ENCODE results near the gene SPATS2.

Gene SPATS2

DNA sequence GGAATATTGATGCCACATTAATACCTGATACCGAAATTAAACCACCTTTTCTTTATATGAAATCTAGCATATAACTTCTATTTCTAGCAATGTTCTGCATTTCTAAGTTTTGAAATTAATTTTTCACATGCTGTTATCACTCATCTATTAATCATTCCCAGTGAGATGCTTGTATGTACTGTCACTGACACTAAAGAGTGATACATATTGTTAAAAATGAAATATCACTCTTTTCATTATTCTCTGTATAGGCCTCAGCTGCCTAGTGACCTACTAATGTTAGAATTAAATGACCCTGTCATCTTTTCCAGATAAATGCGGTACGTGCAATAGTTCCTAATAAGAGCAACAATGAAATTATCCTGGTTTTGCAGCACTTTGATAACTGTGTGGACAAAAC, 121.9 kb downstream of the SPATS2 start:
- no peaks in the 10 kb centered on the region for H3K4me1 ChIP-seq (ENCODE audit: control insufficient read depth, insufficient read depth, low read length)
- no peak overlapping the region for H3K4me3 ChIP-seq (ENCODE audit: low read depth, low read length)
- no peak for TF ChIP-seq ZNF133 (tag by site-specific recombination; IDR thresholded peaks at IDR 0.05)
- TF ChIP-seq SETDB1 (IDR thresholded peaks at IDR 0.05; ENCODE audit: insufficient read length, low read length) = no peak
- no peak for TF ChIP-seq OSR2 (tag by site-specific recombination; IDR thresholded peaks at IDR 0.05)
- TF ChIP-seq ZNF747 (tag by site-specific recombination; IDR thresholded peaks at IDR 0.05) = no peak
- TF ChIP-seq ZNF239 (tag by site-specific recombination; IDR thresholded peaks at IDR 0.05) = no peak
- ChIA-PET POLR2A (no interaction called here), CTCF (interaction anchor here (1.9 kb wide), 1 partner anchor 131 kb away, joined by 9 read pairs; no protein-coding TSS in a partner anchor)
- H3K9me3 ChIP-seq (ENCODE audit: control insufficient read depth, insufficient read depth, low read depth, low read length) = no peaks in the 10 kb centered on the region
- H3K27ac ChIP-seq (ENCODE audit: extremely low read depth, low read depth, low read length) = no peak overlapping the region
- peaks cover 0 to 11% of the 10 kb centered on the region in 2 experiments; a peak in 2 of 3 replicates for H3K36me3 ChIP-seq (ENCODE audit: control insufficient read depth in 2 of 2, insufficient read depth in 1 of 2, low read length in 2 of 2)

DNA sequence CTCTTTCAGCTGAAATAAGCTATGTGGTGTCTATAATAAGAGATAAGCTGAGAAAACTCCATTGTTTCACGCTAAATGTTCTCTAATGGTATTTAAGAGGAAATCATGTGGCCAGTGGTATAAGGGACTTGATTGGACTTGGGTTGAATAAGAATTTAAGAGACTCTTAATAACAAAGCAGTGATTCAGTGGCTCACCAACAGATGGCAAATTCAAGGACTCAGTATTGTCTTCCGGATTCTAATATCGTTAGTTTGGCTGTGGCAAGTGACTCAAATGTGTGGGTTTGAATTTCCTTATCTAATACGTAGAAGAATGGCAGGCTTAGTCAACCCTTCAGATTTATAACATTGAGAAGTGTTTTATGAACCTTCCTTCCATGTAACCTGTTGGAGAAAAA, 122.5 kb downstream of the SPATS2 start:
- TF ChIP-seq TCF7L2 (IDR thresholded peaks at IDR 0.05; ENCODE audit: borderline replicate concordance, low read depth, low read length) (no peak), WT1 (tag by site-specific recombination; IDR thresholded peaks at IDR 0.05) (no peak), ZIC2 (tag by site-specific recombination; IDR thresholded peaks at IDR 0.05) (no peak), MEIS1 (CRISPR knock-in tag; IDR thresholded peaks at IDR 0.05; ENCODE audit: borderline replicate concordance) (no peak), ZNF600 (tag by site-specific recombination; IDR thresholded peaks at IDR 0.05) (no peak), ZNF114 (tag by site-specific recombination; IDR thresholded peaks at IDR 0.05) (no peak), HOXA7 (CRISPR knock-in tag; IDR thresholded peaks at IDR 0.05; ENCODE audit: borderline replicate concordance) (no peak), ZNF664 (tag by site-specific recombination; IDR thresholded peaks at IDR 0.05) (no peak), ZNF239 (tag by site-specific recombination; IDR thresholded peaks at IDR 0.05) (no peak), ZNF513 (tag by site-specific recombination; IDR thresholded peaks at IDR 0.05) (no peak), ZNF112 (tag by site-specific recombination; IDR thresholded peaks at IDR 0.05) (no peak)
- no peak overlapping the region for H3K27ac ChIP-seq (ENCODE audit: extremely low read depth, low read depth, low read length)
- H3K36me3 ChIP-seq (ENCODE audit: control insufficient read depth in 2 of 2, insufficient read depth in 1 of 2, low read length in 2 of 2) = peaks cover 2 to 11% of the 10 kb centered on the region in 2 experiments
- H3K9me3 ChIP-seq (ENCODE audit: control insufficient read depth, insufficient read depth, low read depth, low read length) = no peaks in the 10 kb centered on the region
- no peak overlapping the region for H3K4me3 ChIP-seq (ENCODE audit: low read depth, low read length)
- no peaks in the 10 kb centered on the region for H3K4me1 ChIP-seq (ENCODE audit: control insufficient read depth, insufficient read depth, low read length)
- CTCF ChIA-PET = interaction anchor here (0.7 to 1.9 kb wide), 3 partner anchors 8 to 1410 kb away, joined by 3 to 9 read pairs (median 3); no protein-coding TSS in a partner anchor
- POLR2A ChIA-PET = interaction anchor here (1.1 to 2.7 kb wide), 2 partner anchors 19 to 123 kb away, joined by 3 to 8 read pairs; partner anchors contain the start of gene SPATS2

DNA sequence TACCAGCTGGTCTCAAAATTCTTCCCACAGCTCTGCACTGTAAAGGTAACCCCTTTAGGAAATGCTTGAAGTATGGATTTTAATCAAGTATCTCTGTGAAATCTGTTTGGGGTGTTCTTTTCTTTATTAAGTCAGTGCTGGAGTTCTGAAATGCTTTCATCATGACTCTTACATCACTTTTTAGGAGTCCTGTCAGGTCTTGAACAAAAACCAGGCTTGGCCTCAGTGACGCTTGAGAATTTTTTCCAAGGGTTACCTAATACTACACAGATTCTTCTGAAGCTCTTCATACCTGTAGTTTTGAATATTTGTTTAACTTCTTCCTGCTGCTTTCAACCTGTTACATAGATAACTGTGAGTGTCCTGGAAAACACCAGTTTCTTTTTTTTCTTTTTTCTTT, 124.6 kb downstream of the SPATS2 start:
- TF ChIP-seq ZNF660 (tag by site-specific recombination; IDR thresholded peaks at IDR 0.05) (0 out of 2 replicates have a peak, but pooled peaks have one; percentile 1), WT1 (tag by site-specific recombination; IDR thresholded peaks at IDR 0.05) (no peak), ZBTB20 (tag by site-specific recombination; IDR thresholded peaks at IDR 0.05) (no peak), ZNF791 (tag by site-specific recombination; IDR thresholded peaks at IDR 0.05) (no peak)
- no peaks in the 10 kb centered on the region for H3K9me3 ChIP-seq (ENCODE audit: control insufficient read depth, insufficient read depth, low read depth, low read length)
- H3K4me1 ChIP-seq (ENCODE audit: control insufficient read depth, insufficient read depth, low read length) = no peaks in the 10 kb centered on the region
- ChIA-PET POLR2A (interaction anchor here (2.7 kb wide), 1 partner anchor 125 kb away, joined by 8 read pairs; the partner anchor contains the start of gene SPATS2), CTCF (interaction anchor here (0.8 to 1.2 kb wide), 5 partner anchors 10 to 144 kb away, joined by 3 to 7 read pairs (median 4); no protein-coding TSS in a partner anchor)
- H3K4me3 ChIP-seq (ENCODE audit: low read depth, low read length) = no peak overlapping the region
- H3K36me3 ChIP-seq (ENCODE audit: control insufficient read depth in 2 of 2, insufficient read depth in 1 of 2, low read length in 2 of 2) = peaks cover 4 to 13% of the 10 kb centered on the region in 2 experiments
- no peak overlapping the region for H3K27ac ChIP-seq (ENCODE audit: extremely low read depth, low read depth, low read length)

DNA sequence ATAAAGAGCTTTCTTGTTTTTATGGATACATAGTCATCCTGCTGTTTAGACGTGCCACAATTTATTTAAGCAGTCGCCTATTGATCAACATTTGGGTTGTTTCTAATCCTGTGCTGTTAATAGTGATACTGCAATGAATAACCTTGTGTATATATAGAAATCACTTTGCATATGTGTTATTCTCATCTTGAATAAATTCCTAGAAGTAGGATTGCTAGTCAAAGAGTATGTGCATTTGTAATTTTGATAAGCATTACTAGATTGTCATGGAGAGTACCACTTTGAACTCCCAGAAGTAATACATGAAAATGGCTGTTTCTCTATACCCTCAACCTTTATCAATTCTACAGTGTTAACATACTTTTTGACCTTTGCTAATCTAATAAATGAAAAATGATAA, 126.6 kb downstream of the SPATS2 start:
- Histone ChIP-seq H3K27ac (ENCODE audit: extremely low read depth, low read depth, low read length) (no peak overlapping the region), H3K4me3 (ENCODE audit: low read depth, low read length) (no peak overlapping the region), H3K36me3 (ENCODE audit: control insufficient read depth in 2 of 2, insufficient read depth in 1 of 2, low read length in 2 of 2) (peaks cover 0 to 19% of the 10 kb centered on the region in 2 experiments), H3K4me1 (ENCODE audit: control insufficient read depth, insufficient read depth, low read length) (no peaks in the 10 kb centered on the region), H3K9me3 (ENCODE audit: control insufficient read depth, insufficient read depth, low read depth, low read length) (no peaks in the 10 kb centered on the region)
- TF ChIP-seq ZNF311 (tag by site-specific recombination; IDR thresholded peaks at IDR 0.05; ENCODE audit: borderline replicate concordance) (no peak), ZBTB1 (tag by site-specific recombination; IDR thresholded peaks at IDR 0.05) (no peak), ZNF211 (tag by site-specific recombination; IDR thresholded peaks at IDR 0.05; ENCODE audit: low read depth) (no peak), ZXDB (tag by site-specific recombination; IDR thresholded peaks at IDR 0.05) (no peak), ZNF366 (tag by site-specific recombination; conservative IDR thresholded peaks at IDR 0.05) (no peak), ZNF354C (tag by site-specific recombination; IDR thresholded peaks at IDR 0.05; ENCODE audit: borderline replicate concordance, low read depth) (no peak), OSR2 (tag by site-specific recombination; IDR thresholded peaks at IDR 0.05) (no peak), ZNF571 (tag by site-specific recombination; IDR thresholded peaks at IDR 0.05) (no peak), BCL11B (tag by site-specific recombination; IDR thresholded peaks at IDR 0.05; ENCODE audit: low read depth) (no peak), MYNN (tag by site-specific recombination; IDR thresholded peaks at IDR 0.05; ENCODE audit: borderline replicate concordance) (no peak), ZNF155 (tag by site-specific recombination; IDR thresholded peaks at IDR 0.05) (no peak), ZNF658 (tag by site-specific recombination; IDR thresholded peaks at IDR 0.05) (no peak), ZNF174 (tag by site-specific recombination; IDR thresholded peaks at IDR 0.05) (no peak), ZNF48 (tag by site-specific recombination; IDR thresholded peaks at IDR 0.05) (no peak)
- POLR2A ChIA-PET = no interaction called here
- CTCF ChIA-PET = interaction anchor here (0.5 to 1.6 kb wide), 4 partner anchors 48 to 648 kb away, joined by 3 to 4 read pairs (median 3); no protein-coding TSS in a partner anchor
